HG02943 (cell line): Measurements from ENCODE around the gene LHX1.

Source experiments
- ATAC-seq: cut with Tn5 transposase; IDR thresholded peaks from one replicate; pipeline ENCODE4 v1.9.1; 2021; ENCODE audit warnings: mild to moderate bottlenecking, low read depth, moderate library complexity; ENCODE audit not compliant: unreplicated experiment

Gene LHX1

GRCh38 chr17:36937001-36937958 is at the start of gene LHX1:
TSS of gene LHX1 (plus strand) at chr17:36937475. CDS start at chr17:36938198, 723 bp downstream.
- no peak for ATAC-seq

GRCh38 chr17:36888236-36888951 is 48.9 kb upstream of the LHX1 start:
- no peak for ATAC-seq

GRCh38 chr17:36889770-36890349 is 47.4 kb upstream of the LHX1 start:
- no peak for ATAC-seq

GRCh38 chr17:36890398-36891168 is 46.7 kb upstream of the LHX1 start:
- no peak for ATAC-seq

GRCh38 chr17:36892112-36892838 is 45.0 kb upstream of the LHX1 start:
- ATAC-seq, result no peak

GRCh38 chr17:36894177-36894576 is 43.1 kb upstream of the LHX1 start:
- no peak for ATAC-seq

DNA sequence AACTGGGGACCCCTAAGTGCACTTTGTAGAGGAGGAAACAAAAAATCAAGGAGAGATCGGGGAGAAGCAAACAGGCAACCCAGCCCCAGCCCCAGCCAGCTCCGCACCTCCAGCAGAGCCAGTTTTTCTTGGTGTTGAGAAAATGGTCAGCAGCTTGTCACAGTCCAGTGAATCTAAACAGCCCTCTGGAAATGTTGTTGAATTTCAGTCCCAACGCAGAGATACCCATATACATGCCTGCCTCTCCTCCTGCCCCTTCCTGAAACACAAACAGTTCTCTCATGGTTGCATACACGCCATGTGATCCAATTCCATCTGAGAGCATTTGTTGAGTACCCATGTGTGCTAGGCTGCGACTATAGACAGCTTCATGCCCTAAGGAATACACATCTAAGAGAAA is 42.4 kb upstream of the LHX1 start:
- no peak for ATAC-seq

DNA sequence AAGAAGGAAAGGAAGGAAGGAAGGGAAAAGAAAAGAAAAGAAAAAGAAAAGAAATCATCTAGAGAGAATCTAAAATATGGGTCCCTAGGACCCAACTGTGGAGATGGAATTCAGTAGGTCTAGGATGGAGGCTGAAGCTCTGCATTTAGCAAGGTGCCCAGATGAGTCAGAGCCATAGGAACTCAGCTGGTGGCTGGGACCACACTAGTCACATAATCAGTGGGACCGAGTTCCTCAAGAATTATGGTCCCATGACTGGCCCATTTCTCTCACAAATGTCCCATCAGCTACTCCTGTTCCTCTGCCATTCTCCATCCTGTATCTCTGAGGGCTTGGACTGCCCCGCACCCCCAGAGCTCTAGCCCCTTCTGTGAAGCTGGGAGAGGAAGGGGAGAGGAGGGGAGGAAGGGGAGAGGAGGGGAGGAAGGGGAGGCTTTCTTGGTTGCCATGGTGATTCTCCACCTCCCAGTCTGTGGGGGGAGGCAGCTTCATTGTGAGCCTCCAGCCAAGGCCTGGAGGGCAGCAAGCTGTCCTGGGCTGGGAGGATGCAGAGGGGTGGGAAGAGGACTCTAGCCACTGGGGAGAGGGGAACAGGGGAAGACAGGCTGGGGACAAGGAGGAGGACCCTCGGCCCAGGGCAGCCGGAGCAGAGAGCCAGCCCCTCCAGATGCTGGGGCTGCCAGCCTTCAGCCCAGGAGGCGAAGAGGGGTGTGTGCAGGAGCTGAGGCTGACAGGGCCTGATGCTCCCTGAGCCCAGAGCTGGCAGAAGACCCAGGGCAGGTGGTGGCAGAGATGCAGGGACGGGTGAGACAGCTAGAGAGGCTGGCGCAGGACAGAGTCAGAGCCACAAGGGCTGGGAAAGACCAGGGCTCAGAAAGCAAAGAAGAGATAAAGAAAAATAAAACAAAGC is 37.8 kb upstream of the LHX1 start:
- no peak for ATAC-seq

- no peak for ATAC-seq
These were observed 37.1 kb upstream of the LHX1 start for GRCh38 chr17:36900160-36900512.

DNA sequence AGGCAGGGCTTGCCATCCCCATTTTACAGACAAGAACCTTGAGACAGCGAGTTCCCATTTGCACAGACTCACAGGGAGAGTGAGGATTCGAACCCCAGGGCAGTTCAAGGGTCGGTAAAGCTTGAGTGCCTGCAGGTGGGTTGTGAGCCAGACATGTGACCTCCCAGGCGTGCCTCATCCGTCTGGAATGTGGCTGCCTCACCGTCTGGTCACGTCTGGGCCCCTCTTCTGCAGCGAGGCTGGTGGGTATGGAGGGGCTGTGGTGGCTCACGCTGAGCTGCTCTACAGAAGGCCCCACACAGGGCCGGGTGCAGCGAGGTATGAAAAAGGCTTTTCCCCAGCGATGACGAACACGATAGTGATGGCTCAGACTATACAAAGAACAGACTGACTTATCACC is 35.8 kb upstream of the LHX1 start:
- no peak for ATAC-seq

DNA sequence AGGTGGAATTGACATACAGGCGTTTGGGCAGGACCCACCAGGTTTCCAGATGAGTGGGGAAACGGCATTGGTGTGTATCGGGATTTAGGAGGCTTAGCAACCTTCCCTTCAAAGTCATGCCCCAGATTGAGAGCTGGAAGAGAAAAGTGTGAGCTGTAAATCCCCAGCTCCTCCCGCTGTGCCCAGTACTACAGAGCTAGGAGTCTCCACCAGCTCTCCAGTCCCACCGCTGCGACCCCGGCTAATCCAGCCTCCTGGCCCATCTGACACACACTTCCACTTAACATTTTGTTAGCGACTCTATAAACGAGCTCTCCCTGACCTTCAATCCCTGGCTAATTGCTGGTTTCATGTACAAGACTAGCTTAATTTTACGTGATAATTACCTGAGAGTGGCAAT is 29.9 kb upstream of the LHX1 start:
- no peak for ATAC-seq

DNA sequence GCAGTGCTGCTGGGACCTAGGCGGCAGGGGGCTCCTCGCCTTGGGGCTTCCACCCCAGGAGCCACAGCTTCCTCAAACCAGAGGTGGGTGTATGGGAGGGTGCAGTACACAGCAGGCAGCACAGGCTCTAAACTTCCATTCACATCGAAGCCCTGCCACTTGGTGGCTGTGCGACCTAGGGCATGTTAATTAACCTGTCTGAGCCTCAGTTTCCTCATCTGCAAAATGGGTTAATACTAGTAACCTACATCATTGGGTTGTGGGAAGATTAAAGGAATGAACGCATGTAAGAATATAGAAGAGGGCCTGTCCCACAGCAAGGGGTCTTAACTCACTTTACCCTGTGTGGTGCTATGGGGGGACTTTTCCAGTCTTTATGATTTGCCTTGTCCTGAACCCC is 26.8 kb upstream of the LHX1 start:
- ATAC-seq, result no peak

DNA sequence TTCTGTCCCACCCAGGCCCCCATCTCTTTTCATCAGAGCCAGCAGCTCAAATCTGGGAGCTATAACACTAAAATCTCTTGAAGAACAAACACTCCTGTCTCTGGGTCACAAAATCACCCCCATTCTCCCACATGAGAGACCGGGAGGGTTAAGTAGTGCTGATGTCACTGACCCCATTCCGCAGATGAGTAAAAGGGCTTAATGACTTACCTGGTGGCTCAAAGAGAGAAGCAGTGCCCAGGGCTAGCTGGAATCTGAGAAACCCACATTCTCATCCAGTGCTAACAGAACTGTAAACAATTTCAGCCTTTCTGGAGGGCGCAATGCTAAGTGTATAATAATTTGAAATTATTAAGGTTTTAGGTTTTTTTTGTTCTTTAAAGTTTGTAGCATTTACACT is 26.3 kb upstream of the LHX1 start:
- ATAC-seq, result no peak

DNA sequence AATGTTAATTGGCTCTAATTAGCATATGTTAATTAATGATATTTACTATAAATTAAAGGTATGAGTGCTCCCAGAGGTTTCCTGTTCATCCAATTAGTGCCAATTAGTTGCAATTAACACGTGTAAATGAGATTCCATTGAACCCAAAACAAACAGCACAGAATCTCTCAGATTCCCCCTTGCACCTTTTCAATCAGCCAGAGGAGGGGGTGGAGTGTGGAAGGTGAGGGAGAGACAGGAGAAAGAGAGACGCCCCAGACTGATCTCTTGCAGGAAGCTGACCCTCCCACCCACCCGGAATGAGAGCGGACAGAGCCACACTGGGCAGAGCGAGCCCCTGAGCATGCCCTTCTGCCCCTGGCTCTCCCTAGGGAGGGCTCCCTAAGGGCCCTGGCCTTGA is 24.1 kb upstream of the LHX1 start:
- ATAC-seq, result no peak

DNA sequence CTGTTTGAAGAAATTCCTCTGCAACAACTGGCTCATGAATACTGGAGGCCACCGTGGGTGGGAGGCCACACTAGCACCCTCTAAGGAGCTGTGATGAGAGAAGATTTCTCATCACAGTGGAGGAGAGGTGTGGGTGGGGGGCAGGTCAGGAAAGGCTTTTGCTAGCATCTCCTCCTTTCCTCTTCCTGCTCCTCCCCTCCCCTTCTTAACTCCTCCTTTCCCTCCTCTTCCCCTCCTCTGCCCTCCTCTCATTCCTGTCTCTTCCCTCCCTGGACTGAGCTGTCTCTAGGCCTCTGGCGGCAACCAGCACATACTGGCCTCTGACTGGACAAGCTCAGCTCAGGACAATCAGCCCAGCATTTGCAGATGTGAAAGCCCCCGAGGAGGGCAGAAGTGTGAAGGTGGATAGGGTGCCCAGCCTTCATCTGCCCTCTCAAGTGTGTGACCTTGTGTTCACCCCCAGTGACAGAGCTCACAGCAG is 19.0 kb upstream of the LHX1 start:
- no peak for ATAC-seq

- no peak for ATAC-seq
These were observed 17.8 kb upstream of the LHX1 start for GRCh38 chr17:36919407-36919968.

- no peak for ATAC-seq
These were observed 17.0 kb upstream of the LHX1 start for GRCh38 chr17:36920032-36921005.
